Stimulated activated CD4-positive, alpha-beta T cell treated with anti-CD3 and anti-CD28 coated beads, Interleukin-4, amount 100 ng/mL, for 24 hours (primary cell): ENCODE data around the gene MED9.
"Not testable (repeated sequence)": the region's sequence is repeated elsewhere in the genome, so short reads cannot be mapped to it uniquely, and the experiment has no call there.

ENCODE experiments used
- DNase-seq: peaks from one replicate; pipeline ENCODE4 v3.0.0-alpha.2; 2020

MED9 gene, protein sequence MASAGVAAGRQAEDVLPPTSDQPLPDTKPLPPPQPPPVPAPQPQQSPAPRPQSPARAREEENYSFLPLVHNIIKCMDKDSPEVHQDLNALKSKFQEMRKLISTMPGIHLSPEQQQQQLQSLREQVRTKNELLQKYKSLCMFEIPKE

DNA sequence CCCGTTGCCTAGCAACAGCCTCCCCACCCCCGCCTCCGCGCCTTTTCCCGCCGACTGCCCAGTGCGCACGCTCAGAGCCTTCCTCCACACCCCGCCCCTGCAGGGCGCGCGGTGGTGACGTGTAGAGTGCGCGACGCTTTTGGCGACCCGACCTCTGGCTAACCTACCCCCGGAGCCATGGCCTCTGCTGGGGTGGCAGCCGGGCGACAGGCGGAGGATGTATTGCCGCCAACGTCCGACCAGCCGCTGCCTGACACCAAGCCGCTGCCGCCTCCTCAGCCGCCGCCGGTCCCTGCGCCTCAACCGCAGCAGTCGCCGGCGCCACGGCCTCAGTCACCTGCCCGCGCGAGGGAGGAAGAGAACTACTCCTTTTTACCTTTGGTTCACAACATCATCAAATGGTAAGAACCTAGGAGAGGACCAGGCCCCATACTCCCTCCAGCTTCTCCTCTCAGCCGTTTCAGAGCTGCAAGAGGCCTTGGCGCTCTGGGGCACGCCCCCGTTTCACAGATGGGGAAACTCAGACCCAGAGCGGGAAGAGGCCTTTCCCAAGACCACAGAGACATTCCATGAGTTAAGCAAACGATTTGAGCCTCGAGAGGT, at the start of gene MED9:
Gene MED9, plus strand, starts transcription at position 136 of the 603 bp plus-strand sequence. Its CDS starts 42 bp downstream, at position 178.
- peak; percentile 95 for DNase-seq

DNA sequence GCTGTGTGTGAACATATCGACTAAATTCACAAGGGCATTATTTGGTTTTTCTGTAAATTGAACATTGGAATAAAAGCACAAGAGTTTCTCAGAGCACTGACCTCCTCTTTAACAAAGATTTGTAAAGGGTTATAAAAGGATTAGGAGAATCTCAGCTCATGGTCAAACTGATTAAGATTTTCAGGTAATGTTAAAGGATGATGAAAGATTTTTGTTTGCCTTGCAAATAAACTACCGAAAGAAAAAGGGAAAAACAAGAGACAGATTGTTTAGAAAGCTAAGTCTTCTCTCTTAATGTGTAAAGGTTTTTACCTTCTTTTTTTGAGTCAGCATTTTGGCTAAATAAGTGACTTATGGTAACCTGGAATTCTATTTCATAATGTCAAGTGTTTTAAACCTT, 47.6 kb upstream of the MED9 start:
- DNase-seq: no peak

DNA sequence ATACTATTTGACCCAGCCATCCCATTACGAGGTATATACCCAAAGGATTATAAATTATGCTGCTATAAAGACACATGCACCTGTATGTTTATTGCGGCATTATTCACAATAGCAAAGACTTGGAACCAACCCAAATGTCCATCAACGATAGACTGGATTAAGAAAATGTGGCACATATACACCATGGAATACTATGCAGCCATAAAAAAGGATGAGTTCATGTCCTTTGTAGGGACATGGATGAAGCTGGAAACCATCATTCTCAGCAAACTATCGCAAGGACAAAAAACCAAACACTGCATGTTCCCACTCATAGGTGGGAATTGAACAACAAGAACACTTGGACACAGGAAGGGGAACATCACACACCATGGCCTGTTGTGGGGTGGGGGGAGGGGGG, 45.9 kb upstream of the MED9 start:
- not testable (repeated sequence) for DNase-seq

DNA sequence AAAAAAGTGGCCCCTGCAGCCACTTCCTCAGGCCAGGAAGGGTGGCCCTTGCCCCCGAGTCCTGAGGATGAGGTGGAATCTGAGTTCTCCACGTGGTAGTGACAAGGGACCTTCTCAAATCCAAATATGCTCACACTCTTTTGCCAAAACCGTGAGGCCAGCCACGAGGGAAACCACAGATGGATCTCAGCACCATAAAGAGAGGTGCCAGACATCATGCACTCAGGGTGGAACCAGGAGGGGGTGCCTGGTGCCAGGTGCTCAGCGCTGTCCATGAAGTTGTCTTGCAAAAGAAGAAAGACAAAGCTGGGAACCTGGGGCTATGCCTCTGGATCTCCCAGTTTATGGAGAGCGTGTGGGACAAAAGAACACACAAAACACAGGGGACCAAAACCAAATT, 45.2 kb upstream of the MED9 start:
- DNase-seq: no peak

DNA sequence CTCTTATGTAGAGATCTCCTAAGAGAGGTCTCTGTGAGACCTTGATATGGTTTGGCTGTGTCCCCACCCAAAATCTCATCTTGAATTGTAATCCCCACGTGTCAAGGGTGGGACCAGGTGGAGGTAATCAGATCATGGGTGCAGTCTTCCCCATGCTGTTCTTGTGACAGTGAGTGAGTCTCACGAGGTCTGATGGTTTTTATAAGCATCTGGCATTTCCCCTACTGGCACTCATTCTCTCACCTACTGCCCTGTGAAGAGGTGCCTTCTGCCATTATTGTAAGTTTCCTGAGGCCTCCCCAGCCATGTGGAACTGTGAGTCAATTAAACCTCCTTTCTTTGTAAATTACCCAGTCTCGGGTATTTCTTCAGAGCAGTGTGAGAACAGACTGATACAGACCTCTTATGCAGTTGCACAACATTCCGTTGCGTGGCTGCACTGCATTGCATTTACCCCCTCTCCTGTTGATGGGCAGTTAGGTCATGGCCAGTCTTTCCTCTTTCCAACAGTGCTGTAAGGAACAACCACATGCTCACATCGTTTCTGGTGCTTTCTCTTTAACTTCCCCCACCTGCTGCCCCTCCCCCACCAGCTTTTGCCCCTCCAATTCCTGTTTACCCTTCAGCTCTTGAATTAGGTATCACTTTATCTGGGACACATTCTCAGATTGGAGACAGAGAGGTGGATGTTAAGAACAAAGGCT, 43.6 kb upstream of the MED9 start:
- DNase-seq: no peak

DNA sequence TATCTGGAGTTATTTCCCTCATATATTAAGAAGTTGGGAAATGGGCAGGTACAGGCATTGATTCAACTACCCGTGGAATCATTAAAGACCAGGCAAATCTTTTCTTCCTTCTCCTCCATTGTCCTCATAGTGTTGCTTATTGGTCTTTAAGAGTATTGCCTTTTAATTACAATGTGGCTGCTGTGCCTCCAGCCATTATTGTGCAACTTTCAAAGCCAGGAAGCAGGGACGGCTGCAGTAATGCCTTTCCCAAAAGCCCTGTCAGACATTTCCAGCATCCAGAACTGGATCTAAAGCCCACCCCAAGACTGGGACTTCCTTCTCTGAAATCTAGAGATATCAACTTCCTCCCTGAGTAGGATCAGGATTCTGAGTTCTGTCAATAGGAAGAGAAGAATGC, 42.3 kb upstream of the MED9 start:
- no peak for DNase-seq

DNA sequence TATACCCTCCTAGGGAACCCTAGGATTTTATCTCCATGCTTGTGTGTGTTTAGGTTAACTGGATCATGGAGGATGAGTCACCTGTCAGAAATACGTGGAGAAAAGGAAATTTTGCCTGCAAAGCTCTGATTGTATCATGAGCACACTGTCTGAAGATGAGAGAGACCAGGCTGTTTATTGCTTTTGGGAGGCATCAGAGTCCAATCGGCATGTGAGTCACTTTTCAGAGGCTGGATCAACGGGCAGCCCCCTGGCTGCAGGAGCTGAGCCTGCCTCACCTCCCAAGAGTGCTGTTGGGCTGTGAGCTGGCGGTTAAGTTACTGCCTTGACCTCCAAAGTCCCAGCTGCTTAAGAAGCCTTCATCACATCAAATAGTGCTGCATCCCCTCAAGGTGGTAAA, 41.5 kb upstream of the MED9 start:
- no peak for DNase-seq

DNA sequence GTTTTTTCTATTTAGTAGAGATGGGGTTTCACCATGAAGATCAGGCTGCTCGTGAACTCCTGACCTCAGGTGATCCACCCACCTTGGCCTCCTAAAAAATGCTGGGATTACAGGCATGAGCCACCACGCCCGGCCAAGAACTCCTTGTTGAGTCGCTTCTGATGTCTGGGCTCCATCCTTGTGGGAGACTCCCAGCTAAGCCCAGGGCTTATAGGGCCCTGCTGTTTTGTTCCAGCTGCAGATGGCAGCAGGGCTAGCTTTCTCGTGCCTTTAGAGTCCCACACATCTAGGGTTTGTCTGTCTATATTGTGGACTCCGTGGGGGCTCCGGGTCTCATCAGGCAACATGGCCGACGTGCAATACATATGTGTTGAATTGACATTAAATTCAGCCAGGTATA, 39.3 kb upstream of the MED9 start:
- no peak for DNase-seq

DNA sequence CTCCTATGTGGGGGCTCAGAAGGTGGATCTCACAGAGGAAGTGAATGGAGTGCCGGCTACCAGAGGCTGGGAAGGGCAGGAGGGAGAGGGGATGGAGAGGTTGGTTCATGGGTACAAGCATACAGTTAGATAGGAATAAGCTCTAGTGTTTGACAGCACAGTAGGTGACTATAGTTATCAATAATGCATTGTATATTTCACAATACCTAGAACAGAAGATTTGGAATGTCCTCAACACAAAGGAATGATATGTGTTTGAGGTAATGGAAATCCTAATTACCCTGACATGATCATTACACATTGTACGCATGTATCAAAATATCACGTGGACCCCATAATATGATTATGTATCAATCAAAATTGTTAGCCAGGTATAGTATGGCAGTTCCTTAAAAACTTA, 38.9 kb upstream of the MED9 start:
- no peak for DNase-seq

DNA sequence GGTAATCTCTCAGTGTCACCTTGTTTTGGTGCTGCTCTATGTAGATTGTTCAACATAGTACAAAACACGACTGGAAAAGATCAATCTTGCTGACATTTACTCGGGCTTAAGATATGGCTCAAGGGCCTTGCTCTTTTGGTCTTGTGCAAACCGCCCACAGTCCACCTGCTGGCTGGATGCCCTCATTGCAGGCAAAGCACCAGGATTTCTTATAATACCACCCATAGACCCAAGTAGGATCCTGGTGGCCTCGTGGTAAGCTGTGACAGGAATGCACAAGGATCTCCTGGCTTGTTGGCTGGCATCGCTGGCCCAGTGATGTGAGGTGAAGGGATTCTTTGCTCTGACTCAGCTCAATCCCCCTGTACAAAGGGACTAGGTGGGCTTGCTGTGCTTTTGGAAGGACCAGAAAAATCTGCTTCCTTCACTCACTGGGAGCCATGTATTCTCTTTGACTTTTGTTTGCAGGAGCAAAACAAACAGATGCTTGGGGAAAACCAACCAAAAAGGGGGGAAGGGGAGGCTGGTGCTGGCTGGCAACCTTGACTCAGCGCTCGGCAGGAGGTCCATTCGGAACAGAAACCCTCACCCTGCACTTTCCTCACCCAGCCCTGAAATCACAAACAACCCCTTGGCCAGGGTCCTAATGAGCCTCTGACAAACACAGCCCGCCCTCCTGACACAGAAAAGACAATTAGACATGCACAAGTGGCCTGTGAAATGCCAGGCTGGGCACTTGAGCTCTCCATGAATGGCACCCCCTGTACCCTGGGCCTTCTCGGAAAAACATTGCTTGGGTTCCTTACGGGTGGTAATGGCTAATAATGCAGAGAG, 36.6 kb upstream of the MED9 start:
- DNase-seq: peak; percentile 81

DNA sequence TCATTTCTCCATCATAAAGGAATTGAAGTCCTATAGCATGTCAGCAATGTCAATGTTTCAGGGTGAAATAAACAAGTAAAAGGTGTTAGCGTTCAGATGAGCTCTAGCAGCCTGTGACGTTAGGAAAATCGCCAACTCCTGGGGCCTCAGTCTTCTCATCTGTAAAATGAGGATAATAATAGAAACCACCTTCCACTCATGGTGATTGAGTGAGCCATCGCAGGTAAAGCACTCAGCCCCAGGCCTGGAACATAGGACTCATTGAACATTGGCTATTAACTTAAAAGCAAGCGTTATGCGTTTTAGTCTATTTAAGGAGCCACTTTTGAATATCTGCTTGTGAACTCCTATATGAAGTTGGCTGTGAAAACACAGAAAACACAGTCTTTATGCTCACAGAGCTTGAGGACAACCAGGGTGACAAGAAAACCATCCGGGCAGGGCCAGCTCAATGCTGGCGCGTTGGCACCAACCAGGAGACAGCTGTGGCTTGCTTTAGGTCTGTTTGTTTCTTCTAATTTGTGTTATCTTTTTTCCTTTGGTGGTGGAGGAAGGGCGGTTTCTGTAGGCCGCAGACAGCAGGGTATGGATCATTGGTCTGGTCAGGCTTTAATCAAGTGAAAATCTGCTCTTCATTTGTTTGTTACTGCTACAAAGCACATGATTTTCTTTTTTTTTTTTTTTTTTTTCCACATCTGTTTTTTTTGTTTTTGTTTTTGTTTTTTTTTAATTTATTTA, 35.7 kb upstream of the MED9 start:
- no peak for DNase-seq

DNA sequence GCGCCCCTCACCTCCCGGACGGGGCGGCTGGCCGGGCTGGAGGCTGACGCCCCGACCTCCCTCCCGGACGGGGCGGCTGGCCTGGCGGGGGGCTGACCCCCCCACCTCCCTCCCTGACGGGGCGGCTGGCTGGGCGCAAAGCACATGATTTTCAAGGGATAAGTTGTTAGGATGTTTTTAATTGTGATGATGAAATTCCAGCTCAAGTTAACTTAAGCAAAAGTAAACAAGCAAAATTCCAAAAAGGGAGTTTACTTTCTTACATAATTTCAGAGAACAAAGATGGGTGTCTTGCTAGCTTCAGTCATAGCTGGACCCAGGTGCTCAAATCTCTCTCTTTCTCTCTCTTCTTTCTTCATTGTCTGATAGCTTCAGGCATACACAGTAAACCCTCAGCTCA, 33.6 kb upstream of the MED9 start:
- DNase-seq: no peak

DNA sequence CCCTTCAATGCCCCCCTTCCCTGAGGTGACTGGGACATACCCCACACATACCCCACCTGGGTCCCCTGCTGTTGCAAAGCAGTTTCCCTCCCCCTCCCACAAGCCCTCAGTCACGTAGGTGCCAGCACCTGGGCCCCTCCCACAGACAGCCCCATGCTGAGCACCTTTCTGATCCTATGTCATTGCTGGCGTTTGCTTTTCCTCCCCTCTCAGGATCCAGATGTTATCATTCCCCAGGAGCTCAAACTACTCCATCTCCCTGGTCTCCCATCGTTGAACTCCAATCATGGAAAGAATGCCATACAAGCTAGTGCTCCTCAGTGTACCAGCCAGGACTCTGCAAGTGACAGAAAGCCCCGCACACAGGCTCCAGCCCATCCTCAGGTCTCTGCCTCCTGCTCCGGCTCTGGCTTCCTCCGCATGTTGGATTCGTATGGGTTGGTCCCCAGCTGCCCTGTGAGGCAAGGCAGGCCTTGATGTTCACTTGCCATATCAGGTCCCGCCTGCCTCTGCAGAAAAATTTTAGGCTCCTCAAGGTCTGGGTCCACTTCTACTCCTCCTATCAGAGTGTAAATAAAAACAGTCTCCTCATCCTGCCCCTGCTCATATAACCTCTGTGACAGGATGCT, 31.4 kb upstream of the MED9 start:
- DNase-seq: no peak

DNA sequence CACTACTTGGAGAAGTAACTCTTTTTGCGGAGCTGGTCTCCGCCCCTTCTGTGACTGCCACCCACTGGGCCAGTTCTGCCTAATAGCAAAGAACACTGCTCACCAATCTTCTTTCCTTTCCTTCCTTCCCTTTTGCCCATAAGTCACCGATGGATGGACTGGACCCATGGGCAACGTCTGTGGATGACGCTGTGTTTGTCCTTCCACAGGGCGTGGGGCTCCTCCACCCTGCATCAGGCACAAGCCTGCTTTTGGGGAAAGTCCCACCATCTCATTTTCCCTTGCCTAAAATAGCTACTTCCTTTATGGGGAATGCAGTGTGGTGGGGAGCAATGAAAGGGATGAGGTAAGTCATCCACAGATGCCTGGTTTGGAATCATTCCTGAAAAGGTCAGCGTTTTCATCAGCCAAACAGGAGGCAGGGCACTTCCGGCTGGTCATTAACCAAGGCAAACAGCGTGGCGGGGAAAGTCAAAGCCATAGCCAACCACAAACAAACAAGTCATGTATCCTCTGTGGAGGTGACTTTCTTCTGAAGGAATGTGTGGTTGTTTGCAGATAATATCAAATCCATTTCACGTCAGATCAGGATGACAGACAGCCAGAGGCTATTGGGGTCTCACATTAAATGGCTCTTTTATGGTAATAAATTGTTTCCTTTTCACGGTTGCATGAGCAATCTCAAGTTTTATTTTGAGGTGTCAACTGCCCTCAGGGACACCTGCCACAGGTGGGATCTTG, 30.7 kb upstream of the MED9 start:
- DNase-seq: no peak

DNA sequence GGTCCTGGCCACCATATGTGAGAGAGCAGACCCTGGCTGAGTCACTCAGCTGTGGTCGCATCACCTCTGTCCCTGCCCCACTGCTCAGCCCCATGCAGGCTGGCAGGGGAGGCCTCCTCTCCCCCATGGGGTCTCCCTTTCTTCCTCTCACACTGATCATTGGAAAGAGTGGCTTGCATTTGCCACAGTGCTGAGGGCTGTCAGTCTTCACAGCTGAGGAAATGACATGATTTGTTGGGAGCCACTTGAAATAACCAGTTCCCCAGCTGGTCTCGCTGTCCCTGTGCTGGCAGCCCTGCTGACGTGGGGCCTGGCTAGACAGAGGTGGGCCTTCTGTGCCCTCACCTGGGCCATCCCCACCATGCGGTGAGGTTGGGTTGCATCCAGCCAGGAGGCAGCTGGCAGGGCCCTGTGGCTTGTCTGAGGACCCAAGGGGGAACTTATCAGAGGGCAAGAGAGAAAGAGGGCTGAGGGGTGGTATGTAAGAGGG, 30.1 kb upstream of the MED9 start:
- DNase-seq: no peak

DNA sequence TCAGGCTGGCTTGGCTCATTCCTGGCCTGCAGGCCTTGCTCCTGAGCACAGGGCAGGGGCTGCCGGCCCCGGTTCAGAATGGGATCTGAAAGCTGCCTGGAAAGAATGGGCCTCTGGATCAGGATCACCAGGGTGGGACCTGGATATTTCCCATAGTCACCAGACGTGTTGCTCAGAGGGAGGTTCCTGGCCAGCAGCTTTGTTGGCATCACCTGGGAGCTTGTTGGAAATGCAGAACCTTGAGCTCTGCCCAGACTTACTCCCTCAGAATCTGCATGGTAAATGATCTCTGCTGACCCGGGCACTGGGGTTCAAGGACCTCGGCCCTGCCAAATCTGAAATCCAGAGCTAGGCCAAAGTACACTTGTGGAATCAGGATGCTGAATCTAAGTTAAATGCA, 29.5 kb upstream of the MED9 start:
- no peak for DNase-seq

DNA sequence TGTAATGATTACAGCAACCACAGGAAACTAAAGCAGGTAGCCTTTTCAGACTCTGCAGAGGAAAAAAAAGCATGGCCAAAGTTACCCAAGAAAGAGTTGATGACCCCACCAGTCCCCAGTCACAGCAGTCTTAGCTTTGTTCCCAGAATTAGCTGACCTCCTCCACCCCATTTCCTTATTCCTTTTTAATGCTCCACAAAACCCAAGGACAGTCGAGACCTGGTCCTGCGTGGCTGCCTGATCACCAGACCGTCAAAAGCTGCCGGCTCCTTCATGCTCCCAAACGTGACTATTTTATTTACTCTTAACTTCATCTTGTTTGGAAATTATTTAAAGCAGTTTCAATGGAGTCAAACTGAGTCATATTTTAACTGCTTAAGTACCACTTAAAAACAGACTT, 28.7 kb upstream of the MED9 start:
- no peak for DNase-seq

DNA sequence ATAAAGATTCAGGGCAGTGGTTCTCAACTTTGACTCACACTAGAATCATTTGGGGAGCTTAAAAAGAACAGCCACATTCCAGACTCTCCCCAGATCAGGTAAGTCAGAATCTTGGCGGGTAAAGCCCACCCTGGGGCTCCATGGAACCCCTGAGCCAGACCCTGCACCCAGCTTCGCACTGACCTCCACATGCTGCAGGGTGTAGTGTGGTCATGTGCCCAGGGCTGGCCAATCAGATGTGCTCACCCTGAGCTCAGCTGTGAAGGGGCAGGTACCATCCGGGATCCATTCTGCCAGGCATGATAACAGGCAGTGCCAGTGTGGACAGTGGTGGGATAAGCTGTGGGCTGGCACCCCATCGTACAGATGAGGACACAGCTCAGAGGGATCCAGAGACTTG, 28.1 kb upstream of the MED9 start:
- DNase-seq: no peak

DNA sequence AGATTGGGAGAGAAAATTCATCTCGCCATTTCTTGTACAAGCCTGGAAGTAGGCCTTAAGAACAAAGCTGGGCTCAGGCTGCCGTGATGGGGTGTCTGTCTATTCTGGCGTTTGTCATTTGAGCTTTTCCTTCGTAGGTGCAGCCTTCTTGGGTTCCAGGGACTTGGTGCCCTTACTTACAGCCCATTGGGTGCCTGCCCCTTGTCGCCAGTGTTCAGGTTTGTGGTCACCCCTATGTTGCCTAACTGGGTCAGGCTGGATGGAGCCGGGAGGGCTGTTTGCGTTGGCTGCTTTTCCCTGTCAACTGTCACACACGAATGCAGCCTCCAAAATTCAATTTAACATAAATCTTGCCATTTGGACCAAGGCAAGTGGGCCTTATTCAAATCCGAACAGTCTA, 23.7 kb upstream of the MED9 start:
- no peak for DNase-seq

DNA sequence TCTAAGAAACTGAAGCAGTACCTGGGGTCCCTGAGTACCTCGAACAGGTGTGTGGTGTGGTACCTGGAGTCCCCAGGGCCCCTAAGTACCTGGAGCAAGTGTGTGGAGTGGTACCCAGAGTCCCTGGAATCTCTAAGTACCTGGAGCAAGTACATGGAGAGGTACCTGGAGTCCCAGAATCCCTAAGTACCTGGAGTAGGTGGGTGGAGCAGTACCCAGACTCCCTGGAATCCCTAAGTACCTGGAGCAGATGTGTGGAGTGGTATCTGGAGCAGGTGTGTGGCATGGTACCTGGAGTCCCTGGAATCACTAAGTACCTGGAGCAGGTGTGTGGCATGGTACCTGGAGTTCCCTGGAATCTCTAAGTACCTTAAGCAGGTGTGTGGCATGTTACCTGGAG, 22.5 kb upstream of the MED9 start:
- DNase-seq: no peak

DNA sequence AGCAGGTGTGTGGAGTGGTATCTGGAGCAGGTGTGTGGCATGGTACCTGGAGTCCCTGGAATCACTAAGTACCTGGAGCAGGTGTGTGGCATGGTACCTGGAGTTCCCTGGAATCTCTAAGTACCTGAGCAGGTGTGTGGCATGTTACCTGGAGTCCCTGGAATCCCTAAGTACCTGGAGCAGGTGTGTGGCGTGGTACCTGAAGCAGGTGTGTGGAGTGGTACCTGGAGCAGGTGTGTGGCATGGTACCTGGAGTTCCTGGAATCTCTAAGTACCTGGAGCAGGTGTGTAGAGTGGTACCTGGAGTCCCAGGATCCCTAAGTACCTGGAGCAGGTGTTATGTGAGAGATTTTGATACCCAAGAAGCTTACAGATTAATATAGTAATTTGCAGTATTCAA, 22.1 kb upstream of the MED9 start:
- DNase-seq: not testable (repeated sequence)

DNA sequence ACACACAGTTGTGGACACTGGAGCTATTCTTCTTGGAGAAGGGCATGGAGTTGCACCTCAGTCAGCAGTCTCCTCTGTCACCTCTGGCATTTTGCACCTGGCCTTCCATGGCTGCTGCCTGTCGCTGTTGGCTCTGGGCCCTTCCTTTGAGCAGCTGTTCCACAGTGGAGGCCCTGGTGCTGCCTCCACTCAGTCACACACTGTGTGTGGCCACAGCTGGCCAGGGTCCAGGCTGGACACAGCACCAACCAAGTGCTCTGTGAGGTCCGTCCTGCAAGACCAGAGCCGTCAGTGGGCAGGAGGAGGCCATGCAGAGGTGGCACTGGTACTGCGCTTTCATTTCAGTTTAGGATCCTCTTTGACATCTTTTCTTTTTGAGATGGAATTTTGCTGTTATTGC, 21.6 kb upstream of the MED9 start:
- DNase-seq: no peak
